ENCODE results near the gene KIF13A. TPM values are rescaled to one million over a fixed set of nuclear protein-coding genes. Genes with fewer than 3 reads are reported as not detected.

Gene KIF13A
- total and polyA plus RNA-seq, 2 experiments from 2014 or later = 8.4 to 28.2 TPM

GRCh38 chr6:17785094-17785787 lies 202.2 kb downstream of the KIF13A start:
- no peak overlapping the region for H3K27ac Mint-ChIP-seq
- DNase-seq (ENCODE audit: low spot score) (peak; percentile 5), ATAC-seq (no peak)
- H3K27ac ChIP-seq (ENCODE audit: low read depth) = peak overlapping the region; percentile 84; the same call in 1 of the 2 replicates
- H2AFZ ChIP-seq = no peak overlapping the region
- H3K27me3 Mint-ChIP-seq (ENCODE audit: insufficient read depth, low read depth, poor library complexity) = peaks cover 5% of the 10 kb centered on the region
- TF ChIP-seq REST (IDR thresholded peaks at IDR 0.05; ENCODE audit: unreplicated experiment) = no peak
- no peak for TF ChIP-seq EZH2 (IDR thresholded peaks at IDR 0.05; ENCODE audit: low read depth, unreplicated experiment)
- no peak for TF ChIP-seq EZH2phosphoT487 (IDR thresholded peaks at IDR 0.05; ENCODE audit: unreplicated experiment)
- TF ChIP-seq ZNF331 (CRISPR knock-in tag; IDR thresholded peaks at IDR 0.05; ENCODE audit: low read depth) = no peak
- no peak for TF ChIP-seq STAT1 (IDR thresholded peaks at IDR 0.05; ENCODE audit: unreplicated experiment)
- TF ChIP-seq NANOG (IDR thresholded peaks at IDR 0.05; ENCODE audit: borderline replicate concordance) = no peak
- TF ChIP-seq POLR2AphosphoS5 (IDR thresholded peaks at IDR 0.05; ENCODE audit: low read depth) = no peak
- no peak for TF ChIP-seq JUNB (IDR thresholded peaks at IDR 0.05; ENCODE audit: unreplicated experiment)
- TF ChIP-seq, protein P1, sequence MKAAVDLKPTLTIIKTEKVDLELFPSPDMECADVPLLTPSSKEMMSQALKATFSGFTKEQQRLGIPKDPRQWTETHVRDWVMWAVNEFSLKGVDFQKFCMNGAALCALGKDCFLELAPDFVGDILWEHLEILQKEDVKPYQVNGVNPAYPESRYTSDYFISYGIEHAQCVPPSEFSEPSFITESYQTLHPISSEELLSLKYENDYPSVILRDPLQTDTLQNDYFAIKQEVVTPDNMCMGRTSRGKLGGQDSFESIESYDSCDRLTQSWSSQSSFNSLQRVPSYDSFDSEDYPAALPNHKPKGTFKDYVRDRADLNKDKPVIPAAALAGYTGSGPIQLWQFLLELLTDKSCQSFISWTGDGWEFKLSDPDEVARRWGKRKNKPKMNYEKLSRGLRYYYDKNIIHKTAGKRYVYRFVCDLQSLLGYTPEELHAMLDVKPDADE (IDR thresholded peaks at IDR 0.05) = no peak
- TF ChIP-seq ZNF114 (CRISPR knock-in tag; IDR thresholded peaks at IDR 0.05) = no peak
- TF ChIP-seq, protein P2, sequence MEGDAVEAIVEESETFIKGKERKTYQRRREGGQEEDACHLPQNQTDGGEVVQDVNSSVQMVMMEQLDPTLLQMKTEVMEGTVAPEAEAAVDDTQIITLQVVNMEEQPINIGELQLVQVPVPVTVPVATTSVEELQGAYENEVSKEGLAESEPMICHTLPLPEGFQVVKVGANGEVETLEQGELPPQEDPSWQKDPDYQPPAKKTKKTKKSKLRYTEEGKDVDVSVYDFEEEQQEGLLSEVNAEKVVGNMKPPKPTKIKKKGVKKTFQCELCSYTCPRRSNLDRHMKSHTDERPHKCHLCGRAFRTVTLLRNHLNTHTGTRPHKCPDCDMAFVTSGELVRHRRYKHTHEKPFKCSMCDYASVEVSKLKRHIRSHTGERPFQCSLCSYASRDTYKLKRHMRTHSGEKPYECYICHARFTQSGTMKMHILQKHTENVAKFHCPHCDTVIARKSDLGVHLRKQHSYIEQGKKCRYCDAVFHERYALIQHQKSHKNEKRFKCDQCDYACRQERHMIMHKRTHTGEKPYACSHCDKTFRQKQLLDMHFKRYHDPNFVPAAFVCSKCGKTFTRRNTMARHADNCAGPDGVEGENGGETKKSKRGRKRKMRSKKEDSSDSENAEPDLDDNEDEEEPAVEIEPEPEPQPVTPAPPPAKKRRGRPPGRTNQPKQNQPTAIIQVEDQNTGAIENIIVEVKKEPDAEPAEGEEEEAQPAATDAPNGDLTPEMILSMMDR (conservative IDR thresholded peaks at IDR 0.05; ENCODE audit: low read depth in 2 of 2) = no peak
- TF ChIP-seq, protein P3, sequence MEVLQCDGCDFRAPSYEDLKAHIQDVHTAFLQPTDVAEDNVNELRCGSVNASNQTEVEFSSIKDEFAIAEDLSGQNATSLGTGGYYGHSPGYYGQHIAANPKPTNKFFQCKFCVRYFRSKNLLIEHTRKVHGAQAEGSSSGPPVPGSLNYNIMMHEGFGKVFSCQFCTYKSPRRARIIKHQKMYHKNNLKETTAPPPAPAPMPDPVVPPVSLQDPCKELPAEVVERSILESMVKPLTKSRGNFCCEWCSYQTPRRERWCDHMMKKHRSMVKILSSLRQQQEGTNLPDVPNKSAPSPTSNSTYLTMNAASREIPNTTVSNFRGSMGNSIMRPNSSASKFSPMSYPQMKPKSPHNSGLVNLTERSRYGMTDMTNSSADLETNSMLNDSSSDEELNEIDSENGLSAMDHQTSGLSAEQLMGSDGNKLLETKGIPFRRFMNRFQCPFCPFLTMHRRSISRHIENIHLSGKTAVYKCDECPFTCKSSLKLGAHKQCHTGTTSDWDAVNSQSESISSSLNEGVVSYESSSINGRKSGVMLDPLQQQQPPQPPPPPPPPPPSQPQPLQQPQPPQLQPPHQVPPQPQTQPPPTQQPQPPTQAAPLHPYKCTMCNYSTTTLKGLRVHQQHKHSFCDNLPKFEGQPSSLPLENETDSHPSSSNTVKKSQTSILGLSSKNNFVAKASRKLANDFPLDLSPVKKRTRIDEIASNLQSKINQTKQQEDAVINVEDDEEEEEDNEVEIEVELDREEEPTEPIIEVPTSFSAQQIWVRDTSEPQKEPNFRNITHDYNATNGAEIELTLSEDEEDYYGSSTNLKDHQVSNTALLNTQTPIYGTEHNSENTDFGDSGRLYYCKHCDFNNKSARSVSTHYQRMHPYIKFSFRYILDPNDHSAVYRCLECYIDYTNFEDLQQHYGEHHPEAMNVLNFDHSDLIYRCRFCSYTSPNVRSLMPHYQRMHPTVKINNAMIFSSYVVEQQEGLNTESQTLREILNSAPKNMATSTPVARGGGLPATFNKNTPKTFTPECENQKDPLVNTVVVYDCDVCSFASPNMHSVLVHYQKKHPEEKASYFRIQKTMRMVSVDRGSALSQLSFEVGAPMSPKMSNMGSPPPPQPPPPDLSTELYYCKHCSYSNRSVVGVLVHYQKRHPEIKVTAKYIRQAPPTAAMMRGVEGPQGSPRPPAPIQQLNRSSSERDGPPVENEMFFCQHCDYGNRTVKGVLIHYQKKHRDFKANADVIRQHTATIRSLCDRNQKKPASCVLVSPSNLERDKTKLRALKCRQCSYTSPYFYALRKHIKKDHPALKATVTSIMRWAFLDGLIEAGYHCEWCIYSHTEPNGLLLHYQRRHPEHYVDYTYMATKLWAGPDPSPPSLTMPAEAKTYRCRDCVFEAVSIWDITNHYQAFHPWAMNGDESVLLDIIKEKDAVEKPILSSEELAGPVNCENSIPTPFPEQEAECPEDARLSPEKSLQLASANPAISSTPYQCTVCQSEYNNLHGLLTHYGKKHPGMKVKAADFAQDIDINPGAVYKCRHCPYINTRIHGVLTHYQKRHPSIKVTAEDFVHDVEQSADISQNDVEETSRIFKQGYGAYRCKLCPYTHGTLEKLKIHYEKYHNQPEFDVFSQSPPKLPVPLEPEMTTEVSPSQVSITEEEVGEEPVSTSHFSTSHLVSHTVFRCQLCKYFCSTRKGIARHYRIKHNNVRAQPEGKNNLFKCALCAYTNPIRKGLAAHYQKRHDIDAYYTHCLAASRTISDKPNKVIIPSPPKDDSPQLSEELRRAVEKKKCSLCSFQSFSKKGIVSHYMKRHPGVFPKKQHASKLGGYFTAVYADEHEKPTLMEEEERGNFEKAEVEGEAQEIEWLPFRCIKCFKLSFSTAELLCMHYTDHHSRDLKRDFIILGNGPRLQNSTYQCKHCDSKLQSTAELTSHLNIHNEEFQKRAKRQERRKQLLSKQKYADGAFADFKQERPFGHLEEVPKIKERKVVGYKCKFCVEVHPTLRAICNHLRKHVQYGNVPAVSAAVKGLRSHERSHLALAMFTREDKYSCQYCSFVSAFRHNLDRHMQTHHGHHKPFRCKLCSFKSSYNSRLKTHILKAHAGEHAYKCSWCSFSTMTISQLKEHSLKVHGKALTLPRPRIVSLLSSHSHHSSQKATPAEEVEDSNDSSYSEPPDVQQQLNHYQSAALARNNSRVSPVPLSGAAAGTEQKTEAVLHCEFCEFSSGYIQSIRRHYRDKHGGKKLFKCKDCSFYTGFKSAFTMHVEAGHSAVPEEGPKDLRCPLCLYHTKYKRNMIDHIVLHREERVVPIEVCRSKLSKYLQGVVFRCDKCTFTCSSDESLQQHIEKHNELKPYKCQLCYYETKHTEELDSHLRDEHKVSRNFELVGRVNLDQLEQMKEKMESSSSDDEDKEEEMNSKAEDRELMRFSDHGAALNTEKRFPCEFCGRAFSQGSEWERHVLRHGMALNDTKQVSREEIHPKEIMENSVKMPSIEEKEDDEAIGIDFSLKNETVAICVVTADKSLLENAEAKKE (CRISPR knock-in tag; IDR thresholded peaks at IDR 0.05) = no peak
- no peak for TF ChIP-seq CREB1 (CRISPR knock-in tag; IDR thresholded peaks at IDR 0.05; ENCODE audit: low read depth)
- peaks cover 21% of the 10 kb centered on the region for H3K4me1 ChIP-seq (ENCODE audit: insufficient read depth)
- no peaks in the 10 kb centered on the region for H3K9me2 ChIP-seq (ENCODE audit: insufficient read depth)
- H3F3A ChIP-seq (replicated peaks; ENCODE audit: low read depth) = no peaks in the 10 kb centered on the region
- H3K36me3 ChIP-seq (ENCODE audit: insufficient read depth) = peaks cover 22% of the 10 kb centered on the region; the same call in 1 of the 2 replicates
- no peak overlapping the region; the same call in 1 of the 2 replicates for H3K4me2 ChIP-seq
- H3K36me3 Mint-ChIP-seq (ENCODE audit: low read depth) = peaks cover 40% of the 10 kb centered on the region
- H4K20me1 ChIP-seq (replicated peaks; ENCODE audit: insufficient read depth) = no peaks in the 10 kb centered on the region; the same call in 1 of the 2 replicates
- no peaks in the 10 kb centered on the region for H3K27me3 ChIP-seq (ENCODE audit: insufficient read depth)
- H3K79me2 ChIP-seq (replicated peaks; ENCODE audit: insufficient read depth) = no peaks in the 10 kb centered on the region
- H3K4me3 Mint-ChIP-seq = no peak overlapping the region
- H3K9me3 Mint-ChIP-seq = no peaks in the 10 kb centered on the region
- no peak overlapping the region for H3K4me3 ChIP-seq
- peaks cover 17% of the 10 kb centered on the region for H3K4me1 Mint-ChIP-seq

Data from GM23338 (cell line).